SU-DHL-6 (cell line): ENCODE results near the gene FKBP15.

ENCODE experiments used
- CTCF ChIP-seq: fragments of 200-600 bp; sonication (generic); IDR thresholded peaks from one replicate; pipeline ENCODE4 v1.5.1; 2017; ENCODE audit warnings: antibody characterized with exemption, mild to moderate bottlenecking, low read length, moderate library complexity; ENCODE audit not compliant: insufficient read depth, poor library complexity, severe bottlenecking
- EZH2phosphoT487 ChIP-seq: fragments of 200-600 bp; sonication (generic), shearing (Covaris generic); conservative IDR thresholded peaks from 2 replicates; pipeline ENCODE4 v1.6.1; 2018; ENCODE audit warnings: mild to moderate bottlenecking, antibody characterized with exemption, low read length, moderate library complexity, mixed read lengths

GRCh38 chr9:113168809-113169208 lies 52.3 kb downstream of the FKBP15 start:
- TF ChIP-seq EZH2phosphoT487 (no peak), CTCF (no peak)
